H9 (cell line): ENCODE measurements around the gene CAPN12. TPM values are rescaled to one million over a fixed set of nuclear protein-coding genes. Genes with fewer than 3 reads are reported as not detected.

Source experiments
- DNase-seq: peaks from one replicate; pipeline ENCODE4 v3.0.0-alpha.2; 2017
- H2AFZ ChIP-seq: one replicate; pipeline ENCODE4 v1.6.1; 2013; ENCODE audit warnings: mild to moderate bottlenecking, low read length, control low read depth, moderate library complexity
- H2AK5ac ChIP-seq: 2 replicates; pipeline ENCODE4 v1.6.1; 2013; ENCODE audit warnings: low read length, control low read depth, mixed read lengths; ENCODE audit not compliant: insufficient read length
- H2BK120ac ChIP-seq: one replicate; pipeline ENCODE4 v1.6.1; 2013; ENCODE audit warnings: low read depth, mild to moderate bottlenecking, low read length, control low read depth, inconsistent platforms; ENCODE audit not compliant: poor library complexity, severe bottlenecking
- H2BK12ac ChIP-seq: 2 replicates; pipeline ENCODE4 v1.6.1; 2013; ENCODE audit warnings: low read length, control low read depth, mixed read lengths, low read depth; ENCODE audit not compliant: insufficient read length
- H2BK15ac ChIP-seq: 2 replicates; pipeline ENCODE4 v1.6.1; 2013; ENCODE audit warnings: low read depth, low read length, control low read depth
- H2BK20ac ChIP-seq: one replicate; pipeline ENCODE4 v1.6.1; 2013; ENCODE audit warnings: low read depth, mild to moderate bottlenecking, low read length, control low read depth, inconsistent platforms; ENCODE audit not compliant: poor library complexity, severe bottlenecking
- H2BK5ac ChIP-seq: 2 replicates; pipeline ENCODE4 v1.6.1; 2013; ENCODE audit warnings: low read length, control low read depth, mixed read lengths; ENCODE audit not compliant: insufficient read length
- H3K14ac ChIP-seq: 2 replicates; pipeline ENCODE4 v1.6.1; 2013; ENCODE audit warnings: low read length, control low read depth; ENCODE audit not compliant: insufficient read depth
- H3K18ac ChIP-seq: 2 replicates; pipeline ENCODE4 v1.6.1; 2013; ENCODE audit warnings: low read depth, mild to moderate bottlenecking, mixed read lengths, low read length, control low read depth; ENCODE audit not compliant: insufficient read length
- H3K23ac ChIP-seq: 2 replicates; pipeline ENCODE4 v1.6.1; 2013; ENCODE audit warnings: low read length, control low read depth, mixed read lengths, low read depth; ENCODE audit not compliant: insufficient read length
- H3K23me2 ChIP-seq: 2 replicates; pipeline ENCODE4 v1.6.1; 2013; ENCODE audit warnings: low read depth, mild to moderate bottlenecking, mixed read lengths, low read length, control low read depth; ENCODE audit not compliant: insufficient read length, poor library complexity, severe bottlenecking
- H3K27ac ChIP-seq: 2 replicates; pipeline ENCODE4 v1.5.1; 2013; ENCODE audit warnings: low read length, control low read depth, mixed read lengths, low read depth; ENCODE audit not compliant: insufficient read length
- H3K27me3 ChIP-seq: 2 replicates; pipeline ENCODE4 v1.6.1; 2013; ENCODE audit warnings: low read length, control low read depth, inconsistent platforms; ENCODE audit not compliant: insufficient read depth
- H3K4ac ChIP-seq: 2 replicates; pipeline ENCODE4 v1.6.1; 2013; ENCODE audit warnings: low read depth, mild to moderate bottlenecking, control low read depth, inconsistent platforms, low read length, moderate library complexity
- H3K4me1 ChIP-seq: 2 replicates; pipeline ENCODE4 v1.6.1; 2013; ENCODE audit warnings: low read length, control low read depth, inconsistent platforms; ENCODE audit not compliant: insufficient read depth
- H3K4me2 ChIP-seq: 2 replicates; pipeline ENCODE4 v1.6.1; 2013; ENCODE audit warnings: low read length, control low read depth, mixed read lengths; ENCODE audit not compliant: insufficient read length, insufficient read depth
- H3K56ac ChIP-seq: 2 replicates; pipeline ENCODE4 v1.6.1; 2013; ENCODE audit warnings: low read depth, mild to moderate bottlenecking, mixed read lengths, low read length, control low read depth; ENCODE audit not compliant: insufficient read length
- H3K79me1 ChIP-seq: 2 replicates; pipeline ENCODE4 v1.6.1; 2013; ENCODE audit warnings: low read depth, mild to moderate bottlenecking, moderate library complexity, low read length, control low read depth, inconsistent platforms; ENCODE audit not compliant: insufficient read depth, poor library complexity, severe bottlenecking
- H3K79me2 ChIP-seq: 2 replicates; pipeline ENCODE4 v1.6.1; 2013; ENCODE audit warnings: low read length, control low read depth, inconsistent platforms; ENCODE audit not compliant: insufficient read depth
- H3K9ac ChIP-seq: 2 replicates; pipeline ENCODE4 v1.6.1; 2013; ENCODE audit warnings: low read length, control low read depth, mixed read lengths; ENCODE audit not compliant: insufficient read length; ENCODE audit errors: extremely low read depth
- H3K9me3 ChIP-seq: one replicate; pipeline ENCODE4 v1.6.1; 2013; ENCODE audit warnings: low read depth, low read length, inconsistent platforms; ENCODE audit not compliant: control insufficient read depth
- H3T11ph ChIP-seq: one replicate; pipeline ENCODE4 v1.6.1; 2013; ENCODE audit warnings: mild to moderate bottlenecking, low read length, control low read depth, inconsistent platforms
- H4K20me1 ChIP-seq: one replicate; pipeline ENCODE4 v1.6.1; 2013; ENCODE audit not compliant: control insufficient read depth, insufficient read length, insufficient read depth
- H4K5ac ChIP-seq: 2 replicates; pipeline ENCODE4 v1.6.1; 2013; ENCODE audit warnings: low read depth, mild to moderate bottlenecking, mixed read lengths, low read length, control low read depth; ENCODE audit not compliant: insufficient read length
- H4K8ac ChIP-seq: replicated peaks from 2 replicates; pipeline ENCODE4 v1.6.1; 2013; ENCODE audit warnings: low read length, control low read depth, mixed read lengths, low read depth; ENCODE audit not compliant: insufficient read length
- H4K91ac ChIP-seq: 2 replicates; pipeline ENCODE4 v1.6.1; 2013; ENCODE audit warnings: low read depth, mild to moderate bottlenecking, moderate library complexity, mixed read lengths, low read length, control low read depth; ENCODE audit not compliant: insufficient read length
- H3K27ac Mint-ChIP-seq, 3 experiments: 2 replicates in 2 of 3; 3 replicates in 1 of 3; pipeline ENCODE4 v1.8.0; 2020 to 2021; ENCODE audit warnings: mixed read lengths in 3 of 3, mild to moderate bottlenecking in 1 of 3, moderate library complexity in 1 of 3
- H3K27me3 Mint-ChIP-seq: 2 replicates; pipeline ENCODE4 v1.8.0; 2021; ENCODE audit warnings: low read depth, mild to moderate bottlenecking, moderate library complexity, mixed read lengths
- H3K36me3 Mint-ChIP-seq, 3 experiments: 2 replicates in 2 of 3; 3 replicates in 1 of 3; pipeline ENCODE4 v1.8.0; 2020 to 2021; ENCODE audit warnings: low read depth in 3 of 3, mixed read lengths in 3 of 3; ENCODE audit not compliant: insufficient read depth in 1 of 3
- H3K4me1 Mint-ChIP-seq, 2 experiments: 2 replicates each; pipeline ENCODE4 v1.8.0; 2020; ENCODE audit warnings: mixed read lengths in 2 of 2
- H3K4me3 Mint-ChIP-seq, 2 experiments: 2 replicates in 1 of 2; 3 replicates in 1 of 2; pipeline ENCODE4 v1.8.0; 2020 to 2021; ENCODE audit warnings: mild to moderate bottlenecking in 2 of 2, mixed read lengths in 2 of 2, moderate library complexity in 1 of 2
- H3K9me3 Mint-ChIP-seq, 2 experiments: 2 replicates in 1 of 2; 3 replicates in 1 of 2; pipeline ENCODE4 v1.8.0; 2020; ENCODE audit warnings: mild to moderate bottlenecking in 2 of 2, mixed read lengths in 2 of 2, moderate library complexity in 1 of 2
- WGBS: extraction: QIAGEN DNeasy Blood & Tissue Kit; methylation state at CpG from one replicate; pipeline ENCODE4 v1.1.7; 2013; ENCODE audit warnings: missing lambda C conversion rate, low lambda C conversion rate, mixed read lengths; ENCODE audit not compliant: insufficient read length; ENCODE audit errors: extremely low coverage; 5-methylcytosine and 5-hydroxymethylcytosine counted together
- total RNA-seq: library from RNA; stranded (reverse); gene quantifications from 2 replicates; pipeline ENCODE4 v1.2.1, GENCODE V29; 2021
- TF ChIP-seq, protein P1 (sequence below): fragments of 200-600 bp; sonication (generic); conservative IDR thresholded peaks from 3 replicates; pipeline ENCODE4 v1.8.0; 2021; ENCODE audit warnings: antibody characterized with exemption, mild to moderate bottlenecking

The CAPN12 gene
- total RNA-seq, 1 experiment from 2014 or later, result 10.5 TPM

DNA sequence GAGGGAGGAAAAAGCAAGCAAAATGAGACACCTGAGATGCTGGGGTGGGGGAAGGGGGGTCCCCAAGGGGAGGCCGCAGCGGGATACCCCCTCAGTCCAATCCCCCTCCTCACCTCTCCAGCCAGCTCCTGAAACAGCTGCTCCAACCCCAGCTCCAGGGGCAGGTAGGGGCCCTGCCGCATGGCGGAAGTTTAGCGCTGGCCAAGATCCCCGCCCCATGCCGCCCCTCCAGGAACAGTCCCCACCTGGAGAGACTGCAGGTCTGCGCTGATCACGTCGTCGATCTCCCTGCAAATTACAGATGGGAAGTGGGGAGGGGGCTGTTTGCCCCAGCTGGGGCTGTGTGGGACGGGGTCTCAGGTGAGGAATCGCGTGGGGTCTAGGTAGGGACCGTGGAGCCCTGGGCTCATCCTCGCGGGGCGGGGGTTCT lies 9.0 kb downstream of the CAPN12 start:
- peaks cover 8% of the 10 kb centered on the region for H3K23me2 ChIP-seq
- 0 out of 2 replicates have a peak overlapping the region, but pooled peaks have one; percentile 39 for H3K14ac ChIP-seq
- no peaks in the 10 kb centered on the region for H3K79me2 ChIP-seq
- no peaks in the 10 kb centered on the region for H3K9me3 ChIP-seq
- no CpG with 5 or more reads among the region's 18 CpGs for WGBS
- TF ChIP-seq, protein P1, sequence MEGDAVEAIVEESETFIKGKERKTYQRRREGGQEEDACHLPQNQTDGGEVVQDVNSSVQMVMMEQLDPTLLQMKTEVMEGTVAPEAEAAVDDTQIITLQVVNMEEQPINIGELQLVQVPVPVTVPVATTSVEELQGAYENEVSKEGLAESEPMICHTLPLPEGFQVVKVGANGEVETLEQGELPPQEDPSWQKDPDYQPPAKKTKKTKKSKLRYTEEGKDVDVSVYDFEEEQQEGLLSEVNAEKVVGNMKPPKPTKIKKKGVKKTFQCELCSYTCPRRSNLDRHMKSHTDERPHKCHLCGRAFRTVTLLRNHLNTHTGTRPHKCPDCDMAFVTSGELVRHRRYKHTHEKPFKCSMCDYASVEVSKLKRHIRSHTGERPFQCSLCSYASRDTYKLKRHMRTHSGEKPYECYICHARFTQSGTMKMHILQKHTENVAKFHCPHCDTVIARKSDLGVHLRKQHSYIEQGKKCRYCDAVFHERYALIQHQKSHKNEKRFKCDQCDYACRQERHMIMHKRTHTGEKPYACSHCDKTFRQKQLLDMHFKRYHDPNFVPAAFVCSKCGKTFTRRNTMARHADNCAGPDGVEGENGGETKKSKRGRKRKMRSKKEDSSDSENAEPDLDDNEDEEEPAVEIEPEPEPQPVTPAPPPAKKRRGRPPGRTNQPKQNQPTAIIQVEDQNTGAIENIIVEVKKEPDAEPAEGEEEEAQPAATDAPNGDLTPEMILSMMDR, result no peak
- peaks cover 22% of the 10 kb centered on the region for H3K27me3 Mint-ChIP-seq
- no peak overlapping the region for H3K23ac ChIP-seq
- no peak overlapping the region for H3K56ac ChIP-seq
- H2BK20ac ChIP-seq, result no peak overlapping the region
- H4K20me1 ChIP-seq, result no peaks in the 10 kb centered on the region
- no peak overlapping the region for H3K9ac ChIP-seq
- H3K36me3 Mint-ChIP-seq, result peaks cover 11 to 23% (median 23%) of the 10 kb centered on the region in 3 experiments
- H2BK120ac ChIP-seq, result no peak overlapping the region
- no peak overlapping the region for H4K91ac ChIP-seq
- H2AFZ ChIP-seq, result no peak overlapping the region
- no peak overlapping the region for H2BK12ac ChIP-seq
- no peaks in the 10 kb centered on the region; the same call in 1 of the 2 replicates for H3K4me1 ChIP-seq
- peak overlapping the region; percentile 73 for H3K18ac ChIP-seq
- no peak overlapping the region for H2AK5ac ChIP-seq
- peak; percentile 86 for DNase-seq
- no peak overlapping the region for H3K4ac ChIP-seq
- H2BK15ac ChIP-seq, result no peak overlapping the region
- H3K27ac Mint-ChIP-seq, result peak overlapping the region in 1 of 3 experiments; percentile 89; a peak in 2 of 7 replicates
- peak overlapping the region; percentile 65 for H3K4me2 ChIP-seq
- H3T11ph ChIP-seq, result no peak overlapping the region
- H3K79me1 ChIP-seq, result no peaks in the 10 kb centered on the region
- no peaks in the 10 kb centered on the region; a peak in 1 of 5 replicates for H3K9me3 Mint-ChIP-seq
- no peak overlapping the region for H4K5ac ChIP-seq
- H3K4me3 Mint-ChIP-seq, result peak overlapping the region; percentile 76 to 86
- no peak overlapping the region for H2BK5ac ChIP-seq
- no peak overlapping the region for H4K8ac ChIP-seq
- no peaks in the 10 kb centered on the region; the same call in 1 of the 2 replicates for H3K27me3 ChIP-seq
- peaks cover 4 to 10% of the 10 kb centered on the region in 2 experiments; a peak in 3 of 4 replicates for H3K4me1 Mint-ChIP-seq
- H3K27ac ChIP-seq, result no peak overlapping the region
